KMS-11 (cell line): ENCODE data around the gene PKP3.

Source experiments
- H2AFZ ChIP-seq: fragments of 200-600 bp; sonication (generic); 2 replicates; pipeline ENCODE4 v1.6.1; 2016; ENCODE audit warnings: antibody characterized with exemption, mixed run types, low read depth
- H3K27ac ChIP-seq: fragments of 200-600 bp; sonication (generic); 2 replicates; pipeline ENCODE4 v1.6.1; 2016; ENCODE audit warnings: mild to moderate bottlenecking, mixed run types
- H3K27me3 ChIP-seq: fragments of 200-600 bp; sonication (generic); 2 replicates; pipeline ENCODE4 v1.6.1; 2017; ENCODE audit warnings: mild to moderate bottlenecking, low read depth, mixed run types, moderate library complexity; ENCODE audit not compliant: insufficient read depth
- H3K36me3 ChIP-seq: fragments of 200-600 bp; sonication (generic); 2 replicates; pipeline ENCODE4 v1.6.1; 2017; ENCODE audit warnings: mild to moderate bottlenecking, mixed run types; ENCODE audit not compliant: insufficient read depth
- H3K4me1 ChIP-seq: fragments of 200-600 bp; sonication (generic); 2 replicates; pipeline ENCODE4 v1.6.1; 2016; ENCODE audit warnings: mild to moderate bottlenecking, low read depth, mixed run types; ENCODE audit not compliant: poor library complexity, severe bottlenecking
- H3K4me2 ChIP-seq: fragments of 200-600 bp; sonication (generic); 2 replicates; pipeline ENCODE4 v1.7.0; 2016; ENCODE audit warnings: mild to moderate bottlenecking, mixed run types
- H3K4me3 ChIP-seq: fragments of 200-600 bp; sonication (generic); IDR thresholded peaks from 2 replicates; pipeline ENCODE4 v1.6.1; 2017; ENCODE audit warnings: low read depth, low read length, mixed read lengths; ENCODE audit not compliant: insufficient read depth
- H3K79me2 ChIP-seq: fragments of 200-600 bp; sonication (generic); 2 replicates; pipeline ENCODE4 v1.6.1; 2016; ENCODE audit warnings: low read depth, mixed run types; ENCODE audit not compliant: insufficient read depth
- H3K9ac ChIP-seq: fragments of 200-600 bp; sonication (generic); 2 replicates; pipeline ENCODE4 v1.6.1; 2016; ENCODE audit warnings: mild to moderate bottlenecking, mixed run types
- H4K20me1 ChIP-seq: fragments of 200-600 bp; sonication (generic); 2 replicates; pipeline ENCODE4 v1.6.1; 2016; ENCODE audit warnings: mild to moderate bottlenecking, mixed run types; ENCODE audit not compliant: insufficient read depth
- CTCF ChIP-seq: fragments of 200-600 bp; sonication (generic); conservative IDR thresholded peaks from 2 replicates; pipeline ENCODE4 v1.6.1; 2017; ENCODE audit warnings: low read depth, mild to moderate bottlenecking, antibody characterized with exemption, low read length, moderate library complexity, mixed read lengths

PKP3 gene

GRCh38 chr11:381501-382072, 12.4 kb upstream of the PKP3 start:
- H2AFZ ChIP-seq: no peak overlapping the region
- no peak overlapping the region for H3K4me2 ChIP-seq
- TF ChIP-seq CTCF: no peak
- no peak overlapping the region for H3K4me3 ChIP-seq
- H3K79me2 ChIP-seq: no peaks in the 10 kb centered on the region
- H3K36me3 ChIP-seq: no peaks in the 10 kb centered on the region
- no peak overlapping the region for H3K9ac ChIP-seq
- no peaks in the 10 kb centered on the region for H3K4me1 ChIP-seq
- peaks cover 45% of the 10 kb centered on the region for H3K27me3 ChIP-seq
- no peak overlapping the region for H3K27ac ChIP-seq
- H4K20me1 ChIP-seq: no peaks in the 10 kb centered on the region

GRCh38 chr11:382081-382629, 11.9 kb upstream of the PKP3 start:
- H3K79me2 ChIP-seq: no peaks in the 10 kb centered on the region
- no peak overlapping the region for H3K27ac ChIP-seq
- peaks cover 51% of the 10 kb centered on the region for H3K27me3 ChIP-seq
- H3K4me1 ChIP-seq: no peaks in the 10 kb centered on the region
- H3K9ac ChIP-seq: no peak overlapping the region
- H3K36me3 ChIP-seq: no peaks in the 10 kb centered on the region
- H4K20me1 ChIP-seq: no peaks in the 10 kb centered on the region
- H3K4me2 ChIP-seq: no peak overlapping the region
- no peak overlapping the region for H2AFZ ChIP-seq
- TF ChIP-seq CTCF: no peak
- no peak overlapping the region for H3K4me3 ChIP-seq

GRCh38 chr11:383431-383830, 10.6 kb upstream of the PKP3 start:
- Histone ChIP-seq H2AFZ (no peak overlapping the region), H3K9ac (no peak overlapping the region), H3K4me1 (no peaks in the 10 kb centered on the region), H3K79me2 (no peaks in the 10 kb centered on the region), H3K4me3 (no peak overlapping the region), H3K4me2 (no peak overlapping the region), H3K27ac (no peak overlapping the region), H3K27me3 (peaks cover 64% of the 10 kb centered on the region), H4K20me1 (no peaks in the 10 kb centered on the region), H3K36me3 (no peaks in the 10 kb centered on the region)
- TF ChIP-seq CTCF: no peak

GRCh38 chr11:384511-384910, 9.5 kb upstream of the PKP3 start:
- H3K27me3 ChIP-seq: peaks cover 70% of the 10 kb centered on the region
- no peaks in the 10 kb centered on the region for H3K36me3 ChIP-seq
- H2AFZ ChIP-seq: no peak overlapping the region
- H3K9ac ChIP-seq: no peak overlapping the region
- no peaks in the 10 kb centered on the region for H4K20me1 ChIP-seq
- H3K79me2 ChIP-seq: no peaks in the 10 kb centered on the region
- H3K4me2 ChIP-seq: no peak overlapping the region
- no peak overlapping the region for H3K27ac ChIP-seq
- no peaks in the 10 kb centered on the region for H3K4me1 ChIP-seq
- no peak for TF ChIP-seq CTCF
- H3K4me3 ChIP-seq: no peak overlapping the region
